Measurements from ENCODE around the gene VDR. TPM values are rescaled to one million over a fixed set of nuclear protein-coding genes. Genes with fewer than 3 reads are reported as not detected.
A peak's percentile ranks its signal among the peaks of the same experiment; 100 is the strongest.

The VDR gene
- total RNA-seq, 2 donors from 2014 or later = 1.3 to 3.1 TPM

GRCh38 chr12:47902131-47902639 lies 2.6 kb downstream of the VDR start:
- H3K4me1 ChIP-seq = peaks cover 34% of the 10 kb centered on the region
- H3K36me3 ChIP-seq (replicated peaks in 1 of 2; ENCODE audit: insufficient read depth in 1 of 2, low read depth in 2 of 2) = no peaks in the 10 kb centered on the region
- ATAC-seq (no peak), DNase-seq (no peak)
- TF ChIP-seq CTCF (IDR thresholded peaks at IDR 0.05) (no peak), POLR2A (IDR thresholded peaks at IDR 0.05) (no peak)
- no peak overlapping the region for H3K4me3 ChIP-seq
- intact Hi-C loops (cut with DNase I) = no loop called here
- no peak overlapping the region for H3K27ac ChIP-seq
- no peaks in the 10 kb centered on the region for H3K27me3 ChIP-seq
- no peaks in the 10 kb centered on the region for H3K9me3 ChIP-seq

- Histone ChIP-seq H3K27ac (no peak overlapping the region), H3K4me1 (peaks cover 38% of the 10 kb centered on the region), H3K4me3 (no peak overlapping the region), H3K27me3 (no peaks in the 10 kb centered on the region), H3K9me3 (no peaks in the 10 kb centered on the region), H3K36me3 (replicated peaks in 1 of 2; ENCODE audit: insufficient read depth in 1 of 2, low read depth in 2 of 2) (no peaks in the 10 kb centered on the region)
- ATAC-seq (no peak), DNase-seq (no peak)
- intact Hi-C loops (cut with DNase I) = no loop called here
- TF ChIP-seq CTCF (IDR thresholded peaks at IDR 0.05) = no peak
- TF ChIP-seq POLR2A (IDR thresholded peaks at IDR 0.05) = no peak
- 66 to 83% methylated on average over 6 of the region's 6 CpGs for WGBS, 2 donors
Measured at GRCh38 chr12:47901718-47902093, 3.1 kb downstream of the VDR start.

- Histone ChIP-seq H3K4me1 (peaks cover 37% of the 10 kb centered on the region), H3K27me3 (no peaks in the 10 kb centered on the region), H3K36me3 (replicated peaks in 1 of 2; ENCODE audit: insufficient read depth in 1 of 2, low read depth in 2 of 2) (no peaks in the 10 kb centered on the region), H3K27ac (peak overlapping the region in 1 of 4 donors; percentile 43), H3K4me3 (no peak overlapping the region), H3K9me3 (no peaks in the 10 kb centered on the region)
- ATAC-seq (no peak), DNase-seq (peak in 1 of 4 donors; percentile 21)
- intact Hi-C loops (cut with DNase I) = no loop called here
- WGBS, 2 donors = 78 to 92% methylated on average over 10 of the region's 10 CpGs
- TF ChIP-seq CTCF (IDR thresholded peaks at IDR 0.05) (no peak), POLR2A (IDR thresholded peaks at IDR 0.05) (no peak)
Measured at GRCh38 chr12:47901063-47901717, 3.6 kb downstream of the VDR start.

- Histone ChIP-seq H3K4me1 (peaks cover 29% of the 10 kb centered on the region), H3K36me3 (replicated peaks in 1 of 2; ENCODE audit: insufficient read depth in 1 of 2, low read depth in 2 of 2) (no peaks in the 10 kb centered on the region), H3K27me3 (no peaks in the 10 kb centered on the region), H3K9me3 (no peaks in the 10 kb centered on the region), H3K4me3 (no peak overlapping the region), H3K27ac (peak overlapping the region in 1 of 4 donors; percentile 43)
- WGBS, 2 donors = 49 to 51% methylated on average over 8 of the region's 8 CpGs
- TF ChIP-seq POLR2A (IDR thresholded peaks at IDR 0.05) = no peak
- peak in 4 of 7 experiments; percentile 35 to 43 (median 40) for TF ChIP-seq CTCF (IDR thresholded peaks at IDR 0.05)
- peak; percentile 36 to 72 (median 58) for DNase-seq
- ATAC-seq = no peak
- intact Hi-C loops (cut with DNase I) = no loop called here
Measured at GRCh38 chr12:47900131-47901062, 4.4 kb downstream of the VDR start.
